MCF 10A (cell line): ENCODE measurements around the gene FDX1. TPM values are rescaled to one million over a fixed set of nuclear protein-coding genes. Genes with fewer than 3 reads are reported as not detected.

Source experiments
- BruUV-seq: library from RNA; stranded (reverse); fragments of 400-500 nt; replicated peaks from 2 replicates; lab custom pipeline; 2021; lab: Mats Ljungman, UMichigan
- CTCF ChIA-PET: fragments of 300-600 bp; sonication (Branson Sonifier 250); formaldehyde crosslinking; extraction: SDS; loops from one replicate; lab custom pipeline; 2021; ENCODE audit warnings: antibody characterized with exemption, inconsistent platforms; lab: Yijun Ruan, JAX
- POLR2A ChIA-PET: fragments of 300-600, 350-650 bp; sonication (Branson Sonifier 250); formaldehyde crosslinking; extraction: SDS; loops from one replicate; lab custom pipeline; 2020; ENCODE audit warnings: antibody characterized with exemption, inconsistent platforms; lab: Yijun Ruan, JAX
- DNase-seq: peaks from one replicate; pipeline ENCODE4 v3.0.0-alpha.2; 2018; ENCODE audit not compliant: unreplicated experiment
- H3K27ac Mint-ChIP-seq: one replicate; pipeline ENCODE4 v1.8.0; 2022; ENCODE audit warnings: mild to moderate bottlenecking, low read depth, mixed read lengths; ENCODE audit not compliant: unreplicated experiment
- H3K27me3 Mint-ChIP-seq: one replicate; pipeline ENCODE4 v1.8.0; 2022; ENCODE audit warnings: mixed read lengths; ENCODE audit not compliant: insufficient read depth, unreplicated experiment
- H3K36me3 Mint-ChIP-seq: one replicate; pipeline ENCODE4 v1.8.0; 2022; ENCODE audit warnings: mild to moderate bottlenecking, moderate library complexity, mixed read lengths; ENCODE audit not compliant: insufficient read depth, unreplicated experiment
- H3K4me1 Mint-ChIP-seq: one replicate; pipeline ENCODE4 v1.8.0; 2022; ENCODE audit warnings: mixed read lengths; ENCODE audit not compliant: insufficient read depth, unreplicated experiment
- H3K4me3 Mint-ChIP-seq: one replicate; pipeline ENCODE4 v1.8.0; 2022; ENCODE audit warnings: mild to moderate bottlenecking, moderate library complexity, mixed read lengths; ENCODE audit not compliant: unreplicated experiment
- H3K9me3 Mint-ChIP-seq: one replicate; pipeline ENCODE4 v1.8.0; 2022; ENCODE audit warnings: mixed read lengths; ENCODE audit not compliant: unreplicated experiment
- intact Hi-C: fragments of 100-400 bp; cut with micrococcal nuclease; formaldehyde crosslinking; loops from 2 replicates; pipeline ENCODE4 v1.14.1; 2022
- total RNA-seq: library from RNA; stranded (reverse); gene quantifications from 2 replicates; pipeline ENCODE4 v1.2.3, GENCODE V29; 2022
- TF ChIP-seq, protein P1 (sequence below): fragments of 200-600 bp; IDR thresholded peaks from one replicate; pipeline ENCODE4 v1.8.0; 2022; ENCODE audit warnings: antibody characterized with exemption, mild to moderate bottlenecking; ENCODE audit not compliant: unreplicated experiment

Gene FDX1
- total RNA-seq, 1 experiment from 2014 or later = 21.1 TPM

GRCh38 chr11:110438017-110438416, 8.3 kb downstream of the FDX1 start:
- Mint-ChIP-seq H3K4me1 (peaks cover 21% of the 10 kb centered on the region), H3K9me3 (no peaks in the 10 kb centered on the region), H3K36me3 (peaks cover 34% of the 10 kb centered on the region), H3K27me3 (no peaks in the 10 kb centered on the region), H3K27ac (no peak overlapping the region), H3K4me3 (no peak overlapping the region)
- TF ChIP-seq, protein P1, sequence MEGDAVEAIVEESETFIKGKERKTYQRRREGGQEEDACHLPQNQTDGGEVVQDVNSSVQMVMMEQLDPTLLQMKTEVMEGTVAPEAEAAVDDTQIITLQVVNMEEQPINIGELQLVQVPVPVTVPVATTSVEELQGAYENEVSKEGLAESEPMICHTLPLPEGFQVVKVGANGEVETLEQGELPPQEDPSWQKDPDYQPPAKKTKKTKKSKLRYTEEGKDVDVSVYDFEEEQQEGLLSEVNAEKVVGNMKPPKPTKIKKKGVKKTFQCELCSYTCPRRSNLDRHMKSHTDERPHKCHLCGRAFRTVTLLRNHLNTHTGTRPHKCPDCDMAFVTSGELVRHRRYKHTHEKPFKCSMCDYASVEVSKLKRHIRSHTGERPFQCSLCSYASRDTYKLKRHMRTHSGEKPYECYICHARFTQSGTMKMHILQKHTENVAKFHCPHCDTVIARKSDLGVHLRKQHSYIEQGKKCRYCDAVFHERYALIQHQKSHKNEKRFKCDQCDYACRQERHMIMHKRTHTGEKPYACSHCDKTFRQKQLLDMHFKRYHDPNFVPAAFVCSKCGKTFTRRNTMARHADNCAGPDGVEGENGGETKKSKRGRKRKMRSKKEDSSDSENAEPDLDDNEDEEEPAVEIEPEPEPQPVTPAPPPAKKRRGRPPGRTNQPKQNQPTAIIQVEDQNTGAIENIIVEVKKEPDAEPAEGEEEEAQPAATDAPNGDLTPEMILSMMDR = no peak
- ChIA-PET POLR2A (no interaction called here), CTCF (interaction anchor here (0.6 kb wide), 2 partner anchors 487 to 1570 kb away, joined by 3 read pairs; no protein-coding TSS in a partner anchor)
- intact Hi-C loops = no loop called here
- DNase-seq = no peak
- no TSS peak for BruUV-seq

GRCh38 chr11:110445437-110445836, 15.7 kb downstream of the FDX1 start:
- CTCF ChIA-PET = interaction anchor here (0.5 to 4.6 kb wide), 8 partner anchors 11 to 1001 kb away, joined by 3 to 43 read pairs (median 4); no protein-coding TSS in a partner anchor
- BruUV-seq = no TSS peak

GRCh38 chr11:110446061-110446460, 16.3 kb downstream of the FDX1 start:
- Mint-ChIP-seq H3K27me3 (no peaks in the 10 kb centered on the region), H3K27ac (peak overlapping the region; percentile 74), H3K4me1 (peaks cover 6% of the 10 kb centered on the region), H3K36me3 (peaks cover 33% of the 10 kb centered on the region), H3K9me3 (no peaks in the 10 kb centered on the region), H3K4me3 (no peak overlapping the region)
- DNase-seq = no peak
- intact Hi-C loops = no loop called here
- BruUV-seq = no TSS peak
- POLR2A ChIA-PET = interaction anchor here (0.8 to 1.4 kb wide), 3 partner anchors 10 to 784 kb away, joined by 3 to 5 read pairs (median 4); no protein-coding TSS in a partner anchor
- TF ChIP-seq, protein P1 = no peak
- CTCF ChIA-PET = interaction anchor here (0.5 to 4.6 kb wide), 12 partner anchors 10 to 1004 kb away, joined by 3 to 43 read pairs (median 4); no protein-coding TSS in a partner anchor

More at GRCh38 chr11:110445437-110445836, 15.7 kb downstream of the FDX1 start:
- TF ChIP-seq, protein P1 = no peak
- Mint-ChIP-seq H3K36me3 (peaks cover 39% of the 10 kb centered on the region), H3K4me3 (no peak overlapping the region), H3K27me3 (no peaks in the 10 kb centered on the region), H3K9me3 (no peaks in the 10 kb centered on the region), H3K4me1 (peaks cover 6% of the 10 kb centered on the region), H3K27ac (no peak overlapping the region)
- intact Hi-C loops = no loop called here
- POLR2A ChIA-PET = interaction anchor here (0.8 to 1.4 kb wide), 3 partner anchors 9 to 785 kb away, joined by 3 to 5 read pairs (median 4); no protein-coding TSS in a partner anchor
- DNase-seq = no peak

- TF ChIP-seq, protein P1 = no peak
- Mint-ChIP-seq H3K27ac (peak overlapping the region; percentile 74), H3K36me3 (peaks cover 31% of the 10 kb centered on the region), H3K4me1 (peaks cover 6% of the 10 kb centered on the region), H3K9me3 (no peaks in the 10 kb centered on the region), H3K4me3 (no peak overlapping the region), H3K27me3 (no peaks in the 10 kb centered on the region)
- intact Hi-C loops = no loop called here
- ChIA-PET POLR2A (interaction anchor here (1.2 to 1.4 kb wide), 3 partner anchors 10 to 784 kb away, joined by 3 to 5 read pairs (median 4); no protein-coding TSS in a partner anchor), CTCF (interaction anchor here (0.6 to 4.6 kb wide), 11 partner anchors 11 to 1461 kb away, joined by 3 to 43 read pairs (median 4); no protein-coding TSS in a partner anchor)
- no peak for DNase-seq
- no TSS peak for BruUV-seq
These were observed 16.8 kb downstream of the FDX1 start for GRCh38 chr11:110446594-110446993.
